Ishikawa (cell line): ENCODE results near the gene EPM2A.

Source experiments
- CEBPB ChIP-seq: IDR thresholded peaks from 2 replicates; pipeline ENCODE4 v1.6.1; 2012
- CREB1 ChIP-seq: IDR thresholded peaks from 2 replicates; pipeline ENCODE4 v1.6.1; 2012; ENCODE audit warnings: low read depth
- EGR1 ChIP-seq: IDR thresholded peaks from 2 replicates; pipeline ENCODE4 v1.6.1; 2012
- EP300 ChIP-seq: IDR thresholded peaks from 2 replicates; pipeline ENCODE4 v1.6.1; 2012; ENCODE audit warnings: borderline replicate concordance
- FOXM1 ChIP-seq: IDR thresholded peaks from 2 replicates; pipeline ENCODE4 v1.6.1; 2012; ENCODE audit warnings: low read depth, borderline replicate concordance
- NFIC ChIP-seq: IDR thresholded peaks from 2 replicates; pipeline ENCODE4 v1.6.1; 2012
- RAD21 ChIP-seq: IDR thresholded peaks from 2 replicates; pipeline ENCODE4 v1.6.1; 2012; ENCODE audit warnings: low read depth
- TAF1 ChIP-seq: IDR thresholded peaks from 2 replicates; pipeline ENCODE4 v1.6.1; 2012; ENCODE audit warnings: low read depth, mild to moderate bottlenecking
- TCF12 ChIP-seq: IDR thresholded peaks from 2 replicates; pipeline ENCODE4 v1.6.1; 2012; ENCODE audit warnings: low read depth
- TEAD4 ChIP-seq: IDR thresholded peaks from 2 replicates; pipeline ENCODE4 v1.6.1; 2012
- YY1 ChIP-seq: IDR thresholded peaks from 2 replicates; pipeline ENCODE4 v1.6.1; 2012; ENCODE audit warnings: low read depth
- ZBTB7A ChIP-seq: IDR thresholded peaks from 2 replicates; pipeline ENCODE4 v1.6.1; 2012; ENCODE audit warnings: low read depth
- TF ChIP-seq, protein P1 (sequence below): IDR thresholded peaks from 2 replicates; pipeline ENCODE4 v1.6.1; 2012
- TF ChIP-seq, protein P2 (sequence below): IDR thresholded peaks from 2 replicates; pipeline ENCODE4 v1.6.1; 2012; ENCODE audit warnings: low read depth, mild to moderate bottlenecking
- TF ChIP-seq, protein P3 (sequence below): IDR thresholded peaks from 2 replicates; pipeline ENCODE4 v1.6.1; 2012

Gene EPM2A

DNA sequence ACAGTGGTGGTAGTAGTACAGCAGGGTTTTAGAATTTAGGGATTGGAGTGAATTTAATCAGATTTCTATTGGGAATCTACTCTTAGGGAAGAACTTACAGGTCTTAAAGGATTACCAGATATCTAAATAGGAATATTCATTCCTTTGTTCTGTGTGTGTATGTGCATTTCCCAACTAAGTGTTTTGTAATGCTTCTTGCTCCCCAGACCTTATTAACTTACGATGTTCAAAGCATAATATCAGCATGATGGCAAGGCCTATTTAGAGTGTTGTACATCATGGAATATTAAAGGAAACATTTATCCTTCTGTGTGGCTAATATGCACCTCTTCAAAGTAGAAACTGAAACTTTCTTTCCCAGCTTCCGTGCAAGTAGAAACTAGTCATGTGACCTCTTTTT lies 133.9 kb downstream of the EPM2A start:
- TF ChIP-seq, protein P1, sequence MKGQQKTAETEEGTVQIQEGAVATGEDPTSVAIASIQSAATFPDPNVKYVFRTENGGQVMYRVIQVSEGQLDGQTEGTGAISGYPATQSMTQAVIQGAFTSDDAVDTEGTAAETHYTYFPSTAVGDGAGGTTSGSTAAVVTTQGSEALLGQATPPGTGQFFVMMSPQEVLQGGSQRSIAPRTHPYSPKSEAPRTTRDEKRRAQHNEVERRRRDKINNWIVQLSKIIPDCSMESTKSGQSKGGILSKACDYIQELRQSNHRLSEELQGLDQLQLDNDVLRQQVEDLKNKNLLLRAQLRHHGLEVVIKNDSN = no peak
- TF ChIP-seq FOXM1 = no peak
- TF ChIP-seq EGR1 = no peak
- TF ChIP-seq TEAD4 = no peak
- TF ChIP-seq CEBPB = no peak
- no peak for TF ChIP-seq TAF1
- no peak for TF ChIP-seq ZBTB7A
- TF ChIP-seq, protein P2, sequence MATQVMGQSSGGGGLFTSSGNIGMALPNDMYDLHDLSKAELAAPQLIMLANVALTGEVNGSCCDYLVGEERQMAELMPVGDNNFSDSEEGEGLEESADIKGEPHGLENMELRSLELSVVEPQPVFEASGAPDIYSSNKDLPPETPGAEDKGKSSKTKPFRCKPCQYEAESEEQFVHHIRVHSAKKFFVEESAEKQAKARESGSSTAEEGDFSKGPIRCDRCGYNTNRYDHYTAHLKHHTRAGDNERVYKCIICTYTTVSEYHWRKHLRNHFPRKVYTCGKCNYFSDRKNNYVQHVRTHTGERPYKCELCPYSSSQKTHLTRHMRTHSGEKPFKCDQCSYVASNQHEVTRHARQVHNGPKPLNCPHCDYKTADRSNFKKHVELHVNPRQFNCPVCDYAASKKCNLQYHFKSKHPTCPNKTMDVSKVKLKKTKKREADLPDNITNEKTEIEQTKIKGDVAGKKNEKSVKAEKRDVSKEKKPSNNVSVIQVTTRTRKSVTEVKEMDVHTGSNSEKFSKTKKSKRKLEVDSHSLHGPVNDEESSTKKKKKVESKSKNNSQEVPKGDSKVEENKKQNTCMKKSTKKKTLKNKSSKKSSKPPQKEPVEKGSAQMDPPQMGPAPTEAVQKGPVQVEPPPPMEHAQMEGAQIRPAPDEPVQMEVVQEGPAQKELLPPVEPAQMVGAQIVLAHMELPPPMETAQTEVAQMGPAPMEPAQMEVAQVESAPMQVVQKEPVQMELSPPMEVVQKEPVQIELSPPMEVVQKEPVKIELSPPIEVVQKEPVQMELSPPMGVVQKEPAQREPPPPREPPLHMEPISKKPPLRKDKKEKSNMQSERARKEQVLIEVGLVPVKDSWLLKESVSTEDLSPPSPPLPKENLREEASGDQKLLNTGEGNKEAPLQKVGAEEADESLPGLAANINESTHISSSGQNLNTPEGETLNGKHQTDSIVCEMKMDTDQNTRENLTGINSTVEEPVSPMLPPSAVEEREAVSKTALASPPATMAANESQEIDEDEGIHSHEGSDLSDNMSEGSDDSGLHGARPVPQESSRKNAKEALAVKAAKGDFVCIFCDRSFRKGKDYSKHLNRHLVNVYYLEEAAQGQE = no peak
- TF ChIP-seq TCF12 = no peak
- TF ChIP-seq RAD21 = no peak
- TF ChIP-seq EP300 = no peak
- TF ChIP-seq NFIC = no peak
- TF ChIP-seq, protein P3, sequence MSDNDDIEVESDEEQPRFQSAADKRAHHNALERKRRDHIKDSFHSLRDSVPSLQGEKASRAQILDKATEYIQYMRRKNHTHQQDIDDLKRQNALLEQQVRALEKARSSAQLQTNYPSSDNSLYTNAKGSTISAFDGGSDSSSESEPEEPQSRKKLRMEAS = no peak
- TF ChIP-seq CREB1 = no peak
- TF ChIP-seq YY1 = no peak

DNA sequence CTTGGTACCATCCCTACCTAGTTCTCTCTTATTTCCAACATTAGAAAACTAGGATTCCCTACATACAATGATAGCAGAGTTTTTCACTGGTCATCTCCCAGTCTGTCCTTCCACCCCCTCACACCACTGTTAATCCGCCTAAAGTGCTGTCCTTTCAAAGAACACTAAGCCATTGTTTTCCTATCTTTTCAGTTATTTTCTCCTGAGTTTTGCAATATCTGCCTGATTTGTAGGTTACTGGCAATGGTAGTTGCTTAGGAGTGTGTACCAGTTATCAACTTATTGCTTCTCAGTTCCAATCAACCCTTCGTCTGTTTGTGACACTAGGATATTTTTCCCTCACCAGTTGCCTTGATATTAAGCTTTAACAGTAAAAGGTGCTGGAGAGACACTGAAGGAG lies 135.0 kb downstream of the EPM2A start:
- TF ChIP-seq, protein P3 = no peak
- TF ChIP-seq CREB1 = no peak
- TF ChIP-seq EGR1 = no peak
- no peak for TF ChIP-seq FOXM1
- no peak for TF ChIP-seq CEBPB
- no peak for TF ChIP-seq NFIC
- TF ChIP-seq TAF1 = no peak
- TF ChIP-seq, protein P1 = no peak
- TF ChIP-seq ZBTB7A = no peak
- TF ChIP-seq TCF12 = no peak
- TF ChIP-seq EP300 = no peak
- TF ChIP-seq YY1 = no peak
- TF ChIP-seq, protein P2 = no peak
- TF ChIP-seq RAD21 = no peak

DNA sequence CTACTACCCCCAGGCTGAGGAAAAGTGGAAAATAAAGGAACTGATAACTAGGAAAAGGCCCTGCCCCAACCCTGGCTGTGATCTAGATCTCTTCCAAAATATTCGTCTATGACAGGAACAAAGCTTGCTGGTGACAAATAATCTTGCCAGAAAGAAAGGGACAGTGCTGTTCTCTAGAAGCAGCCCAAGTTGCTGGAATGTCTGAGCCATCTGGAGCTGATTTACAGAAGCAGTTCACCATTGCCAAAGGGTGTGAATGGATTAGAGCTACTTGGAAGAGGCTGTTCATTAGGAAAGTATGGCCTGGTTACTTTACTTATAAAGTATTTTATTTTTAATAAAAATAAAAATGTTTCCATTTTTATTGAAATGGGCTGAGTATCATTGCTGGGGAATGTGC lies 146.3 kb downstream of the EPM2A start:
- TF ChIP-seq TAF1 (no peak), TEAD4 (no peak), CEBPB (no peak), RAD21 (no peak), NFIC (no peak), EGR1 (no peak), EP300 (no peak), FOXM1 (no peak), CREB1 (no peak), YY1 (no peak), ZBTB7A (no peak), TCF12 (no peak)
- TF ChIP-seq, protein P2 = no peak
- TF ChIP-seq, protein P3 = no peak
- TF ChIP-seq, protein P1 = no peak

DNA sequence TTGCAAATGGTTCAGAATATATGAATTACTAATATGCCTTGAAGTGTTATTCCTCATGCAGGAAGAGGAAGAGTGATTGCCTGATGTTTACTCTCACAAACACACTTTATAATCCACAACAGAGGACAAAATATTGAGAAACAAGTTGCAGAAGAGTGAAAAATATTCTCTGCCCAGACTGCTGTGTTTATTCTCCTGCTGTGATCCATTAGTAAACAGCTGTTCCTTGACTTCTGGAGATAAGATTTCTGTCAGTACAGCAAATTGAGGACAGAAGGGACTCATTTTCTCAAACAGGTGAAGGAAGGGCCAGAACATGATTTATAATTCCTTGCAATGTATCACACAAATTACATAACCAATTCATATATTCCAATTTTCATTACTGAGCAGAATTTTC lies 148.0 kb downstream of the EPM2A start:
- TF ChIP-seq CEBPB = no peak
- no peak for TF ChIP-seq TCF12
- no peak for TF ChIP-seq TAF1
- no peak for TF ChIP-seq EGR1
- no peak for TF ChIP-seq YY1
- no peak for TF ChIP-seq FOXM1
- TF ChIP-seq ZBTB7A = no peak
- TF ChIP-seq EP300 = no peak
- no peak for TF ChIP-seq RAD21
